Activated gamma-delta T cell treated with anti-CD3 and anti-CD28 coated beads, Interleukin-2, amount 50 U/mL, for 16 hours (primary cell): Measurements from ENCODE around the gene SPANXA2.
"Not testable (repeated sequence)": the region's sequence is repeated elsewhere in the genome, so short reads cannot be mapped to it uniquely, and the experiment has no call there.

Experiments
- DNase-seq: peaks from one replicate; pipeline ENCODE4 v3.0.0-alpha.2; 2020; ENCODE audit warnings: low read depth

Gene SPANXA2

GRCh38 chrX:141589408-141589807 is at the start of gene SPANXA2:
SPANXA2 (plus strand) TSS chrX:141589708; CDS start chrX:141589768, 60 bp downstream.
- DNase-seq, result not testable (repeated sequence)

GRCh38 chrX:141542551-141542950 is 47.0 kb upstream of the SPANXA2 start:
- DNase-seq, result not testable (repeated sequence)

- DNase-seq, result not testable (repeated sequence)
Observed at GRCh38 chrX:141584638-141585037, 4.9 kb upstream of the SPANXA2 start, which contains the start of gene SPANXA1. SPANXA1 (minus strand) TSS chrX:141584738; CDS start chrX:141584678, 60 bp downstream.

GRCh38 chrX:141609111-141609510 is 19.6 kb downstream of the SPANXA2 start:
- no peak for DNase-seq

GRCh38 chrX:141619336-141619735 is 29.8 kb downstream of the SPANXA2 start:
- no peak for DNase-seq

GRCh38 chrX:141632124-141632523 is 42.6 kb downstream of the SPANXA2 start:
- DNase-seq, result no peak

GRCh38 chrX:141638550-141638949 is 49.0 kb downstream of the SPANXA2 start:
- DNase-seq, result no peak
